Measurements from ENCODE around the gene CDC34. TPM values are rescaled to one million over a fixed set of nuclear protein-coding genes. Genes with fewer than 3 reads are reported as not detected.

CDC34 gene
- total RNA-seq, 2 donors from 2014 or later, result 77.0 to 101 TPM

DNA sequence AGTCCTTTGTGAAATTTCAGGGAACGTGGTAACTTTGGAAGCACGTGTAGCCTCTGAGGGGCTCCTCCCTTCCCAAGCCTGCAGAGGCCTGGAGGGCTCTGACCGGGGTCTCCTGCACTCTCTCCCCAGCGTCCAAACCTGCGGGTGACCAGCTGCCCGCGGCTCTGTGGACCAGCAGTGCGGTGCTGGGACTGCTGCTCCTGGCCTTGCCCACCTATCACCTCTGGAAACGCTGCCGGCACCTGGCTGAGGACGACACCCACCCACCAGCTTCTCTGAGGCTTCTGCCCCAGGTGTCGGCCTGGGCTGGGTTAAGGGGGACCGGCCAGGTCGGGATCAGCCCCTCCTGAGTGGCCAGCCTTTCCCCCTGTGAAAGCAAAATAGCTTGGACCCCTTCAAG lies 26.9 kb upstream of the CDC34 start:
- TF ChIP-seq, protein P1, sequence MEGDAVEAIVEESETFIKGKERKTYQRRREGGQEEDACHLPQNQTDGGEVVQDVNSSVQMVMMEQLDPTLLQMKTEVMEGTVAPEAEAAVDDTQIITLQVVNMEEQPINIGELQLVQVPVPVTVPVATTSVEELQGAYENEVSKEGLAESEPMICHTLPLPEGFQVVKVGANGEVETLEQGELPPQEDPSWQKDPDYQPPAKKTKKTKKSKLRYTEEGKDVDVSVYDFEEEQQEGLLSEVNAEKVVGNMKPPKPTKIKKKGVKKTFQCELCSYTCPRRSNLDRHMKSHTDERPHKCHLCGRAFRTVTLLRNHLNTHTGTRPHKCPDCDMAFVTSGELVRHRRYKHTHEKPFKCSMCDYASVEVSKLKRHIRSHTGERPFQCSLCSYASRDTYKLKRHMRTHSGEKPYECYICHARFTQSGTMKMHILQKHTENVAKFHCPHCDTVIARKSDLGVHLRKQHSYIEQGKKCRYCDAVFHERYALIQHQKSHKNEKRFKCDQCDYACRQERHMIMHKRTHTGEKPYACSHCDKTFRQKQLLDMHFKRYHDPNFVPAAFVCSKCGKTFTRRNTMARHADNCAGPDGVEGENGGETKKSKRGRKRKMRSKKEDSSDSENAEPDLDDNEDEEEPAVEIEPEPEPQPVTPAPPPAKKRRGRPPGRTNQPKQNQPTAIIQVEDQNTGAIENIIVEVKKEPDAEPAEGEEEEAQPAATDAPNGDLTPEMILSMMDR (IDR thresholded peaks at IDR 0.05), result no peak
- no peak for TF ChIP-seq POLR2A (IDR thresholded peaks at IDR 0.05)
- ATAC-seq (no peak), DNase-seq (no peak)
- peaks cover 20% of the 10 kb centered on the region for H3K4me1 ChIP-seq
- 63 to 70% methylated on average over 2 to 5 of the region's 14 CpGs for WGBS, 2 donors
- H3K9me3 ChIP-seq, result no peaks in the 10 kb centered on the region
- no peak overlapping the region for H3K27ac ChIP-seq
- H3K27me3 ChIP-seq, result peaks cover 0 to under 1% of the 10 kb centered on the region in 2 donors
- no peak overlapping the region for H3K4me3 ChIP-seq
- H3K36me3 ChIP-seq (replicated peaks in 1 of 2; ENCODE audit: insufficient read depth in 1 of 2, low read depth in 2 of 2), result no peaks in the 10 kb centered on the region
- intact Hi-C loops (cut with DNase I), result no loop called here

DNA sequence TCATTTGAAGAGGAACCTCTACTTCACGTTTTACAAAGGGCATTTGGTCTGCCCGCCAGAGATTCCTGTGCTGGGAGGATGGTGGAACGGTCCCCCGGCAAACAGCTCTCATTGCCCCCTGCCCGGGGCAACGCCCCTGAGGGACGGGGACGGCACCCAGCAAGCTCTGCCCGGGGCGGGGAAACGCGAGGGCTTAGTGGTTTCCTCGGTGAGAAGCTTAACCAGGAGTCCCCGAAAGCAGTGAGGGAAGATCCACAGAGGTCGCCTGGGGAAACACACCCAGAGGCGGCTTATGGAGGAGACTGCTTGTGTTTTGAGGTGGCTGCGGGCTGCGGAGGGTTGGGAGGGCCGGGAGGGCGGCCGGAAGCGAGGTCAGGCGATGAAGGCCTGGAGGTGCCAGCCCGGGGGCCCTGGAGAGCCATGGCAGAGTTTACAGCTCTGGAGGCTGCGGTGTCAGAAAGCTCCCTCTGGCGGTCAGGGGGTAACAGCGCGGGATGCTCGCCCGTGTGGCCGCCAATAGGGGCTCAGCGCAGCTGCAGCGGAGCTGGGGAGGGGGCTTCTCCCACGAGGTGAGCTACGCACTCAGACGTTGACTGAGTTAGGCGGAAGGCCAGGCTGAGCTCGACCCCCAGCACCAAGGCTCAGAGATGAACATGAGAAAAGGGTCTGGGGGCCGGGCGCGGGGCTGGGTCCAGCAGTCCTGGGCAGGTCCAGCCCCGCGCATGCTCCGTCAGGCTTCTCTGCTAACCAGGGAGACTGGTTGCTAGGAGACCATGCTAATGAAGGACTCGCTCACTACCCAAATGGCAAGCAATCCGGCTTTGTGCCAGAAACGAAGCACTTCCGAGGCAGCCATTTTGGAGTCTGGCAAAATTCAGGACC lies 24.9 kb upstream of the CDC34 start:
- Histone ChIP-seq H3K4me3 (peak overlapping the region; percentile 17 to 32), H3K36me3 (replicated peaks in 1 of 2; ENCODE audit: insufficient read depth in 1 of 2, low read depth in 2 of 2) (no peaks in the 10 kb centered on the region), H3K27me3 (no peaks in the 10 kb centered on the region), H3K27ac (peak overlapping the region; percentile 78 to 88 (median 84)), H3K4me1 (peaks cover 25% of the 10 kb centered on the region), H3K9me3 (no peaks in the 10 kb centered on the region)
- intact Hi-C loops (cut with DNase I), result no loop called here
- ATAC-seq (peak; percentile 90), DNase-seq (peak; percentile 99 to 100 (median 100))
- TF ChIP-seq, protein P1 (IDR thresholded peaks at IDR 0.05), result peak; percentile 89 to 100 (median 98)
- peak in 2 of 3 donors; percentile 55 to 57 for TF ChIP-seq POLR2A (IDR thresholded peaks at IDR 0.05)
- 2 to 18% methylated on average over 7 to 47 of the region's 48 CpGs for WGBS, 2 donors

DNA sequence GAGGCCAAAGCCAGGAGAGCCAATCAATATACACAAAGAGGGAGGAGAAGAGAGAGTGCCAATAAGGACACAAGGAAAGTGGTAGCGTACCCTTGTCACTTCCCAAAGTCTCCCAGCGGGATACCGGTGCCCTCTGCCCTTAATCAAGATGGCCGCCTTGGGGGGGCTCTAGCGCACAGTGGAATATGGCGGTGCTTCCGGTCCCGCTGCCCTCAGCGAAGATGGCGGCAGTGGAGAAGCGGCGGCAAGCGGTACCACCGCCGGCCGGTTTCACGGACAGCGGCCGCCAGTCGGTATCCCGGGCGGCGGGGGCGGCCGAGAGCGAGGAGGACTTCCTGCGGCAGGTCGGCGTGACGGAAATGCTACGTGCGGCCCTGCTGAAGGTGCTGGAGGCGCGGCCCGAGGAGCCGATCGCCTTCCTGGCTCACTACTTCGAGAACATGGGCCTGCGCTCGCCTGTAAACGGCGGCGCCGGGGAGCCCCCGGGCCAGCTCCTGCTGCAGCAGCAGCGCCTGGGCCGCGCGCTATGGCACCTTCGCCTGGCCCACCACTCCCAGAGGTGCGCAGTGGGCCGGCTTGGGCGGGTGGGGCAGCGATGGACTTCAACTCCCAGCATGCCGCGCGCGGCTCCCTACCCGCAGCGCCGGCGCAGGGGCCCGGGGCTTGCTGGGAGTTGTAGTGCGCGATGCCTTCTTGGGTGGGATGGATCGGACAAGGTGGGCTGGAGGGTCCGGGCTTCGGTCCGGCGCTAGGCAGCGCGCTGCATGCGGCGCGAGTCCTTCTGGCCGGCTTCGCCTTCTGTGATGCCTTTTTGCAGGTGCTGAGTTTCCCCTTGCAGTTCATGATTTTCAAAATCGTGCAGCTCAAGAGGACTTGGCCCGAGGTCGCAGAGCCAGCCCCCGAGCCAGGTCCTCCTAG lies 24.0 kb upstream of the CDC34 start, which contains the start of gene TPGS1:
Gene TPGS1 (plus strand): TSS at position 212 of the 918 bp plus-strand sequence. CDS start 10 bp downstream, at position 222.
- TF ChIP-seq, protein P1 (IDR thresholded peaks at IDR 0.05), result peak in 2 of 7 experiments; percentile 24 to 28
- peak in 2 of 3 donors; percentile 59 to 68 for TF ChIP-seq POLR2A (IDR thresholded peaks at IDR 0.05)
- no peaks in the 10 kb centered on the region for H3K36me3 ChIP-seq (replicated peaks in 1 of 2; ENCODE audit: insufficient read depth in 1 of 2, low read depth in 2 of 2)
- peak within 1 kb of the TSS; percentile 78 to 88 (median 84) for H3K27ac ChIP-seq
- intact Hi-C loops (cut with DNase I), result no loop called here
- ATAC-seq, result peak; percentile 90
- DNase-seq, result peak; percentile 69 to 78 (median 72)
- H3K27me3 ChIP-seq, result no peaks in the 10 kb centered on the region
- H3K4me1 ChIP-seq, result peaks cover 25% of the 10 kb centered on the region
- 0 to 1% methylated on average over 13 to 74 of the region's 81 CpGs for WGBS, 2 donors
- no peaks in the 10 kb centered on the region for H3K9me3 ChIP-seq
- peak within 1 kb of the TSS; percentile 84 to 85 for H3K4me3 ChIP-seq

DNA sequence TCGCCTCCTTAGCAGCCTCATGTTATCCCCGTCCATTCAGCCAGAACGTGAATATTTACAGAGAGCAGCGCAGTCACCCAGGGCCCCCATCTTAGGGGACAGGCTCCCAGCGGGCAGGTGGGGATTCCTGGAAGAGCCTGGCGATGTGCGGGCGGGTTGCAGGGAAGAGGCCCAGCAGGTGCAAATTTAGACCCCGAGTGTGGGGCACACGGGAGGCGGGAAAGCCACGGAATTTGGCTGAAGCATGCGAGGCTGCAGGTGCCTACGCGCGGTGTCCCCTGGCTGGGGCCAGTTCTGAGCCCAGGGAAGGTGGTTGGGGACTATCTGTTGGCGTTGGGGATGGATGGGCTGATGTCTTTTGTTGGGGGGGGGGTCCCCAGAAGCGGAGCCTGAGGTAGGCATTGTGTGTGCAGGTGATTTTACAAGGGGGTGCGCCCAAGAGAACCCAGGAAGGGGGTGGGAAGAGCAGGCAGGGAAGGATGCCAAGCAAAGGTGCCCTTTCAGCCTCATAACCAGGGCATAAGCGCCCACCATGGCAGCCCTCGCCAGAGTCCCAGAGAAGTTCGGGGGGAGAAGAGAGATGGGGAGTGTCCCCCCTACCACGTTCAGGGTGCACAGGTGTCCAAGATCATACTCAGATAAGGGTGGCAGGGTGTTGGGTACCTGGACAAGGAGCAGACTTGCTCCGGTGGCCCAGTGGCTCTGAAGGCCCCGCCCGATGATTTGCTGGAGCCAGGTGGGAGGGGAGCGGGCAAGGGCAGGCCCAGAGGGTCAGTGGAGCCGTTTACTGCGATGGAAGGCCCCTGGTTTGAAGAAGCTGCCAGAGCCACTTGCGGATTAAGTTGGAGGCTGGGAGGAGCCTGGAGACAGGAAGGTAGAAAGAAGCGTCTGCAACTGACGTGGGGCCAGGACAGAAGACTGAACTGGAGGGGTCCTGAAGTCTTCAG lies 23.1 kb upstream of the CDC34 start:
- Histone ChIP-seq H3K4me1 (peaks cover 25% of the 10 kb centered on the region), H3K4me3 (peak overlapping the region in 1 of 2 donors; percentile 85), H3K27ac (peak overlapping the region in 1 of 4 donors; percentile 88), H3K27me3 (no peaks in the 10 kb centered on the region), H3K36me3 (replicated peaks in 1 of 2; ENCODE audit: insufficient read depth in 1 of 2, low read depth in 2 of 2) (no peaks in the 10 kb centered on the region), H3K9me3 (no peaks in the 10 kb centered on the region)
- DNase-seq, result no peak
- no peak for ATAC-seq
- 54 to 65% methylated on average over 25 to 31 of the region's 32 CpGs for WGBS, 2 donors
- TF ChIP-seq, protein P1 (IDR thresholded peaks at IDR 0.05), result no peak
- no peak for TF ChIP-seq POLR2A (IDR thresholded peaks at IDR 0.05)
- intact Hi-C loops (cut with DNase I), result no loop called here
